ENCODE measurements around the gene OBSL1. TPM values are rescaled to one million over a fixed set of nuclear protein-coding genes. Genes with fewer than 3 reads are reported as not detected.

The OBSL1 gene
- total and polyA plus RNA-seq, 2 of the 4 experiments (the other 2 are of a cell fraction), result 21.5 to 51.2 TPM

GRCh38 chr2:219572237-219573001 lies 1.1 kb upstream of the OBSL1 start, which contains the start of gene INHA (continued):
- no peak for TF ChIP-seq CEBPB (IDR thresholded peaks at IDR 0.05; ENCODE audit: low read depth, low read length)
- no peak for TF ChIP-seq FOS (IDR thresholded peaks at IDR 0.05; ENCODE audit: low read depth, low read length)

GRCh38 chr2:219570924-219571310 lies 422 bp downstream of the OBSL1 start:
- Histone ChIP-seq H4K20me1 (ENCODE audit: insufficient read depth, low read length) (peaks cover 8% of the 10 kb centered on the region; the same call in 1 of the 2 replicates), H3K23ac (ENCODE audit: low read depth, low read length) (no peak overlapping the region), H3K9me3 (ENCODE audit: control insufficient read depth, insufficient read depth, low read length) (no peaks in the 10 kb centered on the region), H3K4me3 (ENCODE audit: insufficient read depth, low read depth, low read length) (peak overlapping the region; percentile 94), H3K36me3 (ENCODE audit: control insufficient read depth, insufficient read depth, low read length) (peaks cover 15% of the 10 kb centered on the region; the same call in 1 of the 2 replicates), H3K9ac (ENCODE audit: low read depth, low read length) (peak overlapping the region; percentile 92), H3K9me1 (ENCODE audit: insufficient read depth, low read length) (peaks cover 8% of the 10 kb centered on the region; the same call in 1 of the 2 replicates), H4K91ac (ENCODE audit: insufficient read depth, low read depth, low read length) (peak overlapping the region; percentile 62; the same call in 1 of the 2 replicates), H2BK120ac (ENCODE audit: low read depth, low read length) (0 out of 2 replicates have a peak overlapping the region, but pooled peaks have one; percentile 48), H2BK5ac (ENCODE audit: low read depth, low read length, poor library complexity, severe bottlenecking) (peak overlapping the region; percentile 81), H3K79me1 (ENCODE audit: low read depth in 1 of 2, low read length in 2 of 2) (peaks cover 11 to 18% of the 10 kb centered on the region in 2 experiments), H2AFZ (replicated peaks; ENCODE audit: low read length, poor library complexity) (peak overlapping the region; percentile 97), H2BK15ac (ENCODE audit: low read depth, low read length) (no peak overlapping the region), H3K4ac (ENCODE audit: low read depth, low read length) (peak overlapping the region; percentile 86), H3K4me1 (ENCODE audit: control insufficient read depth, insufficient read depth, low read length) (peaks cover 10% of the 10 kb centered on the region), H2AK9ac (replicated peaks; ENCODE audit: low read depth, low read length, poor library complexity) (peak overlapping the region; percentile 94), H4K8ac (ENCODE audit: low read depth in 2 of 2, low read length in 2 of 2) (peak overlapping the region; percentile 66 to 76; a peak in 3 of 4 replicates), H3K14ac (replicated peaks; ENCODE audit: low read depth, low read length) (peak overlapping the region; percentile 94), H3K27ac (ENCODE audit: insufficient read depth, low read length) (peak overlapping the region; percentile 94), H2BK20ac (ENCODE audit: low read depth, low read length) (no peak overlapping the region), H2AK5ac (ENCODE audit: low read depth, low read length) (no peak overlapping the region; the same call in 1 of the 2 replicates), H3K56ac (ENCODE audit: extremely low read depth, insufficient read depth, low read length) (no peak overlapping the region), H3K4me2 (ENCODE audit: low read depth, low read length) (peak overlapping the region; percentile 75), H3K18ac (ENCODE audit: low read depth, low read length) (peak overlapping the region; percentile 60; the same call in 1 of the 2 replicates), H3K27me3 (ENCODE audit: control insufficient read depth, insufficient read depth, low read length) (peaks cover 6% of the 10 kb centered on the region), H4K5ac (ENCODE audit: low read depth, low read length) (peak overlapping the region; percentile 73)
- peak; percentile 12 for DNase-seq
- dilution Hi-C loops (cut with HindIII; ENCODE audit: low sequenced_read_pairs, unreplicated experiment), result no loop called here
- peak; percentile 60 for ATAC-seq (ENCODE audit: low read depth)
- intact Hi-C loops (cut with micrococcal nuclease), result loop anchor here (1.0 kb wide), 1 partner anchor 71 kb away; no protein-coding TSS in a partner anchor
- ChIA-PET POLR2A (ENCODE audit: unreplicated experiment) (interaction anchor here (0.5 to 0.9 kb wide), 2 partner anchors 13 to 108 kb away, joined by 5 to 6 read pairs; no protein-coding TSS in a partner anchor), CTCF (no interaction called here)
- no TSS peak for BruUV-seq (replicated peaks)
- WGBS, 2 experiments (ENCODE audit: extremely low coverage in 2 of 2, insufficient read length in 1 of 2), result 0% methylated on average over 14 of the region's 55 CpGs; no CpG with 5 or more reads in 1 of the 2 experiments
- in situ Hi-C loops (cut with MboI; ENCODE audit: low sequenced_read_pairs), result no loop called here
- no peak for TF ChIP-seq RAD21 (IDR thresholded peaks at IDR 0.05; ENCODE audit: low read length)
- no peak for TF ChIP-seq CTCF (conservative IDR thresholded peaks at IDR 0.05; ENCODE audit: low read depth, low read length)
- 0 out of 2 replicates have a peak, but pooled peaks have one; percentile 14 for TF ChIP-seq MXI1 (IDR thresholded peaks at IDR 0.05; ENCODE audit: borderline replicate concordance, low read depth, low read length)
- TF ChIP-seq NFE2L2 (IDR thresholded peaks at IDR 0.05; ENCODE audit: low read depth, low read length), result no peak
- no peak for TF ChIP-seq CEBPB (IDR thresholded peaks at IDR 0.05; ENCODE audit: low read depth, low read length)
- no peak for TF ChIP-seq SMC3 (IDR thresholded peaks at IDR 0.05; ENCODE audit: low read depth, low read length)
- no peak for TF ChIP-seq ELK1 (IDR thresholded peaks at IDR 0.05; ENCODE audit: borderline replicate concordance, low read depth, low read length)
